ENCODE measurements around the gene SETD2.
A peak's percentile ranks its signal among the peaks of the same experiment; 100 is the strongest.
"Not testable (repeated sequence)": the region's sequence is repeated elsewhere in the genome, so short reads cannot be mapped to it uniquely, and the experiment has no call there.

Gene SETD2

GRCh38 chr3:47031041-47031440 is 132.9 kb downstream of the SETD2 start:
- DNase-seq: peak; percentile 34 to 80 (median 57)

GRCh38 chr3:47028667-47029066 is 135.2 kb downstream of the SETD2 start:
- peak in 1 of 3 donors; percentile 17 for DNase-seq

- DNase-seq: peak in 1 of 3 donors; percentile 7
These were observed 135.8 kb downstream of the SETD2 start for GRCh38 chr3:47028146-47028545.

GRCh38 chr3:47026432-47026831 is 137.5 kb downstream of the SETD2 start:
- DNase-seq: not testable (repeated sequence)

- DNase-seq: no peak
These were observed 139.0 kb downstream of the SETD2 start for GRCh38 chr3:47024932-47025331.

- peak in 1 of 3 donors; percentile 16 for DNase-seq
These were observed 141.3 kb downstream of the SETD2 start for GRCh38 chr3:47022641-47023071.

- DNase-seq: no peak
These were observed 143.6 kb downstream of the SETD2 start for GRCh38 chr3:47020311-47020710.

- no peak for DNase-seq
These were observed 144.7 kb downstream of the SETD2 start for GRCh38 chr3:47019201-47019600.

GRCh38 chr3:47018269-47018611 is 145.7 kb downstream of the SETD2 start:
- DNase-seq: no peak

GRCh38 chr3:47017504-47018268 is 146.2 kb downstream of the SETD2 start:
- DNase-seq: no peak

GRCh38 chr3:47016934-47017435 is 146.9 kb downstream of the SETD2 start:
- peak; percentile 35 to 56 (median 38) for DNase-seq

GRCh38 chr3:47016086-47016933 is 147.6 kb downstream of the SETD2 start:
- no peak for DNase-seq

GRCh38 chr3:47015151-47015550 is 148.8 kb downstream of the SETD2 start:
- no peak for DNase-seq

GRCh38 chr3:47014036-47014435 is 149.9 kb downstream of the SETD2 start:
- no peak for DNase-seq

GRCh38 chr3:47013231-47013630 is 150.7 kb downstream of the SETD2 start:
- no peak for DNase-seq

- no peak for DNase-seq
These were observed 151.3 kb downstream of the SETD2 start for GRCh38 chr3:47012342-47013230.

- no peak for DNase-seq
These were observed 152.5 kb downstream of the SETD2 start for GRCh38 chr3:47011371-47011770.

GRCh38 chr3:47010910-47011309 is 153.0 kb downstream of the SETD2 start:
- DNase-seq: no peak

- no peak for DNase-seq
These were observed 153.7 kb downstream of the SETD2 start for GRCh38 chr3:47010111-47010712.

GRCh38 chr3:47009225-47010110 is 154.4 kb downstream of the SETD2 start:
- peak; percentile 86 to 92 (median 88) for DNase-seq

GRCh38 chr3:47008851-47009224 is 155.1 kb downstream of the SETD2 start:
- DNase-seq: no peak

All from suppressor macrophage treated with lipopolysaccharide for 1 hour (primary cell).